ENCODE results near the gene RSL24D1. TPM values are rescaled to one million over a fixed set of nuclear protein-coding genes. Genes with fewer than 3 reads are reported as not detected.

RSL24D1 gene
- total RNA-seq, 1 experiment from 2014 or later: 111 TPM

- no CpG with 5 or more reads among the region's 2 CpGs for WGBS (ENCODE audit: extremely low coverage, insufficient read length, low lambda C conversion rate)
These were observed 42.1 kb upstream of the RSL24D1 start for GRCh38 chr15:55238877-55239276.

More at GRCh38 chr15:55238877-55239276, 42.1 kb upstream of the RSL24D1 start:
- Histone ChIP-seq H4K8ac (replicated peaks; ENCODE audit: insufficient read length, low read depth, low read length) (no peak overlapping the region), H3K9ac (ENCODE audit: extremely low read depth, insufficient read length, low read length) (no peak overlapping the region), H2BK15ac (ENCODE audit: low read depth, low read length) (no peak overlapping the region), H3K4me1 (ENCODE audit: insufficient read depth, low read length) (no peaks in the 10 kb centered on the region; the same call in 1 of the 2 replicates), H2BK20ac (ENCODE audit: low read depth, low read length, poor library complexity, severe bottlenecking) (no peak overlapping the region), H3K4ac (ENCODE audit: low read depth, low read length) (no peak overlapping the region), H2AFZ (ENCODE audit: low read length) (no peak overlapping the region), H3K18ac (ENCODE audit: insufficient read length, low read depth, low read length) (no peak overlapping the region), H3K14ac (ENCODE audit: insufficient read depth, low read length) (no peak overlapping the region), H2AK5ac (ENCODE audit: insufficient read length, low read length) (no peak overlapping the region), H4K20me1 (ENCODE audit: control insufficient read depth, insufficient read depth, insufficient read length) (no peaks in the 10 kb centered on the region), H3T11ph (ENCODE audit: low read length) (no peak overlapping the region), H2BK5ac (ENCODE audit: insufficient read length, low read length) (no peak overlapping the region), H3K23ac (ENCODE audit: insufficient read length, low read depth, low read length) (no peak overlapping the region), H3K9me3 (ENCODE audit: control insufficient read depth, low read depth, low read length) (no peaks in the 10 kb centered on the region), H3K27me3 (ENCODE audit: insufficient read depth, low read length) (no peaks in the 10 kb centered on the region), H3K23me2 (ENCODE audit: insufficient read length, low read depth, low read length, poor library complexity, severe bottlenecking) (no peaks in the 10 kb centered on the region), H3K4me2 (ENCODE audit: insufficient read depth, insufficient read length, low read length) (no peak overlapping the region), H3K56ac (ENCODE audit: insufficient read length, low read depth, low read length) (no peak overlapping the region), H4K91ac (ENCODE audit: insufficient read length, low read depth, low read length) (no peak overlapping the region), H3K27ac (ENCODE audit: insufficient read length, low read depth, low read length) (no peak overlapping the region), H2BK12ac (ENCODE audit: insufficient read length, low read depth, low read length) (no peak overlapping the region), H4K5ac (ENCODE audit: insufficient read length, low read depth, low read length) (no peak overlapping the region), H3K79me1 (ENCODE audit: insufficient read depth, low read depth, low read length, poor library complexity, severe bottlenecking) (no peaks in the 10 kb centered on the region), H2BK120ac (ENCODE audit: low read depth, low read length, poor library complexity, severe bottlenecking) (no peak overlapping the region), H3K79me2 (ENCODE audit: insufficient read depth, low read length) (no peaks in the 10 kb centered on the region)
- no peaks in the 10 kb centered on the region for H3K36me3 Mint-ChIP-seq (ENCODE audit: insufficient read depth in 1 of 3, low read depth in 3 of 3)
- DNase-seq: no peak
- no peak overlapping the region for H3K27ac Mint-ChIP-seq
- no peaks in the 10 kb centered on the region for H3K4me1 Mint-ChIP-seq
- TF ChIP-seq, protein P1, sequence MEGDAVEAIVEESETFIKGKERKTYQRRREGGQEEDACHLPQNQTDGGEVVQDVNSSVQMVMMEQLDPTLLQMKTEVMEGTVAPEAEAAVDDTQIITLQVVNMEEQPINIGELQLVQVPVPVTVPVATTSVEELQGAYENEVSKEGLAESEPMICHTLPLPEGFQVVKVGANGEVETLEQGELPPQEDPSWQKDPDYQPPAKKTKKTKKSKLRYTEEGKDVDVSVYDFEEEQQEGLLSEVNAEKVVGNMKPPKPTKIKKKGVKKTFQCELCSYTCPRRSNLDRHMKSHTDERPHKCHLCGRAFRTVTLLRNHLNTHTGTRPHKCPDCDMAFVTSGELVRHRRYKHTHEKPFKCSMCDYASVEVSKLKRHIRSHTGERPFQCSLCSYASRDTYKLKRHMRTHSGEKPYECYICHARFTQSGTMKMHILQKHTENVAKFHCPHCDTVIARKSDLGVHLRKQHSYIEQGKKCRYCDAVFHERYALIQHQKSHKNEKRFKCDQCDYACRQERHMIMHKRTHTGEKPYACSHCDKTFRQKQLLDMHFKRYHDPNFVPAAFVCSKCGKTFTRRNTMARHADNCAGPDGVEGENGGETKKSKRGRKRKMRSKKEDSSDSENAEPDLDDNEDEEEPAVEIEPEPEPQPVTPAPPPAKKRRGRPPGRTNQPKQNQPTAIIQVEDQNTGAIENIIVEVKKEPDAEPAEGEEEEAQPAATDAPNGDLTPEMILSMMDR (conservative IDR thresholded peaks at IDR 0.05): no peak
- no peaks in the 10 kb centered on the region for H3K9me3 Mint-ChIP-seq
- no peaks in the 10 kb centered on the region for H3K27me3 Mint-ChIP-seq (ENCODE audit: low read depth)
- no peak overlapping the region for H3K4me3 Mint-ChIP-seq

Measured in H9 (cell line).